CD14-positive monocyte (primary cell): ENCODE measurements around the gene ANKRD22. TPM values are rescaled to one million over a fixed set of nuclear protein-coding genes. Genes with fewer than 3 reads are reported as not detected.

ENCODE experiments used
- DNase-seq, 3 donors: peaks; one replicate each; pipeline ENCODE4 v3.0.0-alpha.2; 2011 to 2022
- H2AFZ ChIP-seq: 2 replicates; pipeline ENCODE4 v1.6.0; 2012; ENCODE audit warnings: mild to moderate bottlenecking, low read depth, low read length, inconsistent platforms; ENCODE audit not compliant: insufficient read depth, poor library complexity, severe bottlenecking
- H3K27ac ChIP-seq, 2 donors: 1 replicate in 1 of 2; 2 replicates in 1 of 2; pipeline ENCODE4 v1.5.1; 2012 to 2013; ENCODE audit warnings: low read length in 2 of 2, control low read depth in 1 of 2, inconsistent platforms in 1 of 2, low read depth in 1 of 2, mild to moderate bottlenecking in 1 of 2
- H3K27me3 ChIP-seq, 2 donors: one replicate each; pipeline versions ENCODE4 v1.6.0 to v1.6.1; 2011 to 2013; ENCODE audit warnings: low read length in 2 of 2; ENCODE audit not compliant: control insufficient read depth in 2 of 2, insufficient read depth in 2 of 2
- H3K36me3 ChIP-seq, 2 donors: replicated peaks in 1 of 2; 1 replicate in 1 of 2; 2 replicates in 1 of 2; pipeline versions ENCODE4 v1.5.1 to v1.6.1; 2012 to 2013; ENCODE audit warnings: low read length in 2 of 2, control low read depth in 1 of 2, inconsistent platforms in 1 of 2, mild to moderate bottlenecking in 1 of 2; ENCODE audit not compliant: insufficient read depth in 2 of 2, control insufficient read depth in 1 of 2
- H3K4me1 ChIP-seq, 2 donors: 1 replicate in 1 of 2; 2 replicates in 1 of 2; pipeline versions ENCODE4 v1.5.1 to v1.6.1; 2012 to 2013; ENCODE audit warnings: low read length in 2 of 2, control low read depth in 1 of 2, inconsistent platforms in 1 of 2, mild to moderate bottlenecking in 1 of 2, moderate library complexity in 1 of 2; ENCODE audit not compliant: insufficient read depth in 2 of 2, control insufficient read depth in 1 of 2
- H3K4me2 ChIP-seq: replicated peaks from 2 replicates; pipeline ENCODE3; 2012; ENCODE audit warnings: low read length, moderate library complexity, mild to moderate bottlenecking; ENCODE audit not compliant: poor library complexity, severe bottlenecking; ENCODE audit errors: extremely low read depth
- H3K4me3 ChIP-seq, 3 experiments: fragments of 200-600 bp in 1 of 3; sonication (generic) in 1 of 3; replicated peaks in 1 of 3; 1 replicate in 2 of 3; 2 replicates in 1 of 3; pipeline ENCODE4 v1.5.1; 2011 to 2013; ENCODE audit warnings: low read length in 3 of 3, mild to moderate bottlenecking in 3 of 3, control low read depth in 2 of 3, low read depth in 2 of 3, inconsistent platforms in 1 of 3, moderate library complexity in 1 of 3
- H3K79me2 ChIP-seq: 2 replicates; pipeline ENCODE4 v1.6.0; 2012; ENCODE audit warnings: mild to moderate bottlenecking, control low read depth, inconsistent platforms, low read length, moderate library complexity; ENCODE audit not compliant: insufficient read depth
- H3K9ac ChIP-seq: 2 replicates; pipeline ENCODE4 v1.6.0; 2017; ENCODE audit warnings: low read length, mild to moderate bottlenecking; ENCODE audit not compliant: insufficient read depth, poor library complexity, severe bottlenecking
- H3K9me3 ChIP-seq, 2 donors: replicated peaks in 1 of 2; 1 replicate in 1 of 2; 2 replicates in 1 of 2; pipeline versions ENCODE4 v1.5.1 to v1.6.1; 2012 to 2013; ENCODE audit warnings: low read length in 2 of 2, control low read depth in 1 of 2; ENCODE audit not compliant: control insufficient read depth in 1 of 2, insufficient read depth in 1 of 2
- H4K20me1 ChIP-seq: 2 replicates; pipeline ENCODE4 v1.6.0; 2012; ENCODE audit warnings: mild to moderate bottlenecking, low read length, control low read depth, moderate library complexity; ENCODE audit not compliant: insufficient read depth
- H3K27ac Mint-ChIP-seq, 7 donors: one replicate each; pipeline ENCODE4 v1.8.0; 2020; ENCODE audit warnings: mild to moderate bottlenecking in 7 of 7, mixed read lengths in 7 of 7, moderate library complexity in 6 of 7, inconsistent platforms in 2 of 7
- H3K27me3 Mint-ChIP-seq, 3 donors: one replicate each; pipeline ENCODE4 v1.8.0; 2021 to 2022; ENCODE audit warnings: low read depth in 3 of 3, mild to moderate bottlenecking in 3 of 3, mixed read lengths in 3 of 3, moderate library complexity in 3 of 3, inconsistent platforms in 1 of 3
- H3K36me3 Mint-ChIP-seq, 2 donors: one replicate each; pipeline ENCODE4 v1.8.0; 2020; ENCODE audit warnings: mixed read lengths in 2 of 2, inconsistent platforms in 1 of 2, mild to moderate bottlenecking in 1 of 2
- H3K4me1 Mint-ChIP-seq: one replicate; pipeline ENCODE4 v1.8.0; 2020; ENCODE audit warnings: mild to moderate bottlenecking, mixed read lengths
- H3K4me3 Mint-ChIP-seq, 2 donors: one replicate each; pipeline ENCODE4 v1.8.0; 2020; ENCODE audit warnings: mild to moderate bottlenecking in 2 of 2, mixed read lengths in 2 of 2, moderate library complexity in 1 of 2
- H3K9me3 Mint-ChIP-seq, 7 donors: one replicate each; pipeline ENCODE4 v1.8.0; 2020 to 2022; ENCODE audit warnings: mixed read lengths in 7 of 7, mild to moderate bottlenecking in 6 of 7, moderate library complexity in 6 of 7, inconsistent platforms in 2 of 7
- WGBS: methylation state at CpG from one replicate; pipeline ENCODE4 v1.1.5; 2013; ENCODE audit warnings: missing lambda C conversion rate; ENCODE audit not compliant: insufficient coverage; 5-methylcytosine and 5-hydroxymethylcytosine counted together
- intact Hi-C, 2 donors: fragments of 100-400 bp; cut with micrococcal nuclease; formaldehyde crosslinking; loops; one replicate each; pipeline versions ENCODE4 v1.15.0 to v1.15.1; 2023
- polyA minus RNA-seq: library from RNA; depleted of rRNA, polyadenylated mRNA; stranded (reverse); fragments of >200 nt; gene quantifications from 2 replicates; pipeline ENCODE4 v1.2.3, GENCODE V29; 2012
- polyA plus RNA-seq, 3 donors: library from polyadenylated mRNA; depleted of rRNA in 1 of 3; unstranded in 2 of 3; stranded (reverse) in 1 of 3; fragments of 300-500 nt in 2 of 3; fragments of >200 nt in 1 of 3; fragmentation: Illumina TruSeq in 2 of 3; gene quantifications; 1 replicate in 2 of 3; 2 replicates in 1 of 3; pipeline ENCODE4 v1.2.3, GENCODE V29; 2012 to 2021
- total RNA-seq, 12 experiments: library from RNA in 1 of 12; stranded (reverse) in 1 of 12; fragments of 120-200 nt in 1 of 12; gene quantifications; one replicate each; pipeline ENCODE4 v1.2.4 and lab custom pipeline; 2013 to 2026; ENCODE audit warnings: mixed read lengths in 6 of 12, inconsistent platforms in 1 of 12
- TF ChIP-seq, protein P1 (sequence below): fragments of 200-600 bp; IDR thresholded peaks from one replicate; pipeline ENCODE4 v1.8.0; 2022; ENCODE audit warnings: antibody characterized with exemption, mild to moderate bottlenecking

ANKRD22 gene
- 5.6 TPM for total RNA-seq (2013)
- polyA plus RNA-seq (1 to 10 TPM; 2.7 to 3.5 (median 3.2) TPM), polyA minus RNA-seq (1.2 and 3.6 TPM in 2 replicates), total RNA-seq (lab: John Stamatoyannopoulos, UW) (0.64 to 8.6 (median 5.5) reads per million in 11 experiments)

DNA sequence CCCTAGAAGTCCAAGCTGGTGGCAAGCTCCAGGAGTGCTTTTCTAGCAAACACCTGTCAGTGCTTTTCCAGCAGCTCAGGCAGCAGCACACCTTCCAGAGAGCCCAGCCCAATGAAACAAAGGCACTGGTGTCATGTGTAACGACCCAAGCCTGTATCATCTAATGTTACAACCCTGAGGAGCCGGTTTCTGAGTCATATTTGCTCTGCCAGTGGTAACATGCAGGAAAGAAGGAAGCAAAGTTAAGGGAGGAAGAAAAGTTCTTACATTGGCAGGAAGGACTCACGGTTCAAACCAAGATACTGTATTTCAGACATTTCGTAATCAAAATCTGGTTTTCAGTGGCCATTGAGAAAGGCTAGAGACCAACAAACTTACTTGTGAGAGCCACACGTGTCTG, at the start of gene ANKRD22:
TSS of gene ANKRD22 (minus strand) at position 139 of the 400 bp plus-strand sequence. CDS start 237 bp downstream, outside the sequence.
- peaks cover 77 to 79% of the 10 kb centered on the region in 2 donors for H3K4me1 ChIP-seq
- no peak within 1 kb of the TSS for H3K9ac ChIP-seq
- H3K4me2 ChIP-seq = peak within 1 kb of the TSS; percentile 74
- Mint-ChIP-seq H3K27me3 (peaks cover 0 to 4% (median 1%) of the 10 kb centered on the region in 3 donors), H3K36me3 (peaks cover 0 to 4% of the 10 kb centered on the region in 2 donors), H3K27ac (peak within 1 kb of the TSS; percentile 88 to 96 (median 95)), H3K9me3 (no peaks in the 10 kb centered on the region), H3K4me3 (peak within 1 kb of the TSS; percentile 73 to 78), H3K4me1 (peaks cover 91% of the 10 kb centered on the region)
- no peaks in the 10 kb centered on the region for H3K9me3 ChIP-seq
- no peaks in the 10 kb centered on the region for H3K27me3 ChIP-seq
- H3K27ac ChIP-seq = peak within 1 kb of the TSS; percentile 72 to 79
- intact Hi-C loops = loop anchor here in 1 of 2 donors (5.0 to 10.0 kb wide), 2 partner anchors 141 to 363 kb away; partner anchors contain the start of gene FAS
- no peaks in the 10 kb centered on the region for H4K20me1 ChIP-seq
- H3K36me3 ChIP-seq = no peaks in the 10 kb centered on the region
- H2AFZ ChIP-seq = no peak within 1 kb of the TSS
- H3K79me2 ChIP-seq = peaks cover 34% of the 10 kb centered on the region
- peak within 1 kb of the TSS; percentile 13 to 67 (median 45) for H3K4me3 ChIP-seq
- TF ChIP-seq, protein P1, sequence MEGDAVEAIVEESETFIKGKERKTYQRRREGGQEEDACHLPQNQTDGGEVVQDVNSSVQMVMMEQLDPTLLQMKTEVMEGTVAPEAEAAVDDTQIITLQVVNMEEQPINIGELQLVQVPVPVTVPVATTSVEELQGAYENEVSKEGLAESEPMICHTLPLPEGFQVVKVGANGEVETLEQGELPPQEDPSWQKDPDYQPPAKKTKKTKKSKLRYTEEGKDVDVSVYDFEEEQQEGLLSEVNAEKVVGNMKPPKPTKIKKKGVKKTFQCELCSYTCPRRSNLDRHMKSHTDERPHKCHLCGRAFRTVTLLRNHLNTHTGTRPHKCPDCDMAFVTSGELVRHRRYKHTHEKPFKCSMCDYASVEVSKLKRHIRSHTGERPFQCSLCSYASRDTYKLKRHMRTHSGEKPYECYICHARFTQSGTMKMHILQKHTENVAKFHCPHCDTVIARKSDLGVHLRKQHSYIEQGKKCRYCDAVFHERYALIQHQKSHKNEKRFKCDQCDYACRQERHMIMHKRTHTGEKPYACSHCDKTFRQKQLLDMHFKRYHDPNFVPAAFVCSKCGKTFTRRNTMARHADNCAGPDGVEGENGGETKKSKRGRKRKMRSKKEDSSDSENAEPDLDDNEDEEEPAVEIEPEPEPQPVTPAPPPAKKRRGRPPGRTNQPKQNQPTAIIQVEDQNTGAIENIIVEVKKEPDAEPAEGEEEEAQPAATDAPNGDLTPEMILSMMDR = no peak
- WGBS = 0% methylated on average over 2 of the region's 5 CpGs
- peak; percentile 76 to 94 (median 92) for DNase-seq

DNA sequence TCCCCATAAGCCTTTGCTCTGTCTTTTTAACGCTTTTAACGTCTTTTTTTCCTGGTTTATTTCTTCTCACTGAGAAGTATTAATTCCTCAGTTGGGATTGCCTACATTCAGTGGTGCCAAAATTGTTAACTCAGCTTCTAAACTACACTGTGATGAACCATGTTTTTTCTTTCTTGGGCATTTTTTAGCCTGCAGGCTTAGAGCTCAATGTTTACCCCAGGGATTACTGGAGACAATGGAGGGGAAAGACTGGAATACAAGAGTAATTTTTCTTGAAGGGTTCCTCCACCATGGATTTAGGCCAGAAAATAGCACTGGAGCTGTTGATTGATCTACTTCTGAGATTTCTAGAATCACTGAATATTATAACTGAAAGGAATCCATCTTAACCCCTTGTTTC, 48.2 kb upstream of the ANKRD22 start:
- WGBS = 95% methylated on average over 2 of the region's 2 CpGs
- Histone ChIP-seq H3K27ac (no peak overlapping the region), H3K4me2 (no peak overlapping the region), H4K20me1 (no peaks in the 10 kb centered on the region), H3K4me3 (no peak overlapping the region), H3K79me2 (no peaks in the 10 kb centered on the region), H3K4me1 (peaks cover 23 to 27% of the 10 kb centered on the region in 2 donors), H3K9ac (no peak overlapping the region), H3K27me3 (no peaks in the 10 kb centered on the region), H2AFZ (no peak overlapping the region), H3K9me3 (no peaks in the 10 kb centered on the region), H3K36me3 (peaks cover 0 to 10% of the 10 kb centered on the region in 2 donors)
- H3K36me3 Mint-ChIP-seq = peaks cover 8 to 11% of the 10 kb centered on the region in 2 donors
- peaks cover 0 to 2% (median 0%) of the 10 kb centered on the region in 3 donors for H3K27me3 Mint-ChIP-seq
- TF ChIP-seq, protein P1 = no peak
- intact Hi-C loops = no loop called here
- H3K9me3 Mint-ChIP-seq = peaks cover 0 to 2% (median 0%) of the 10 kb centered on the region in 7 donors
- H3K4me3 Mint-ChIP-seq = no peak overlapping the region
- H3K4me1 Mint-ChIP-seq = peaks cover 30% of the 10 kb centered on the region
- H3K27ac Mint-ChIP-seq = no peak overlapping the region
- DNase-seq = no peak
